DMS153 treated with DMSO at 0.1 percent for 48 hours (cell line): ENCODE data around the gene CA9.
"Not testable (repeated sequence)": the region's sequence is repeated elsewhere in the genome, so short reads cannot be mapped to it uniquely, and the experiment has no call there.

Experiments
- DNase-seq: peaks from one replicate; lab custom pipeline; 2025; ENCODE audit not compliant: unreplicated experiment; lab: John Stamatoyannopoulos, UW

The CA9 gene

DNA sequence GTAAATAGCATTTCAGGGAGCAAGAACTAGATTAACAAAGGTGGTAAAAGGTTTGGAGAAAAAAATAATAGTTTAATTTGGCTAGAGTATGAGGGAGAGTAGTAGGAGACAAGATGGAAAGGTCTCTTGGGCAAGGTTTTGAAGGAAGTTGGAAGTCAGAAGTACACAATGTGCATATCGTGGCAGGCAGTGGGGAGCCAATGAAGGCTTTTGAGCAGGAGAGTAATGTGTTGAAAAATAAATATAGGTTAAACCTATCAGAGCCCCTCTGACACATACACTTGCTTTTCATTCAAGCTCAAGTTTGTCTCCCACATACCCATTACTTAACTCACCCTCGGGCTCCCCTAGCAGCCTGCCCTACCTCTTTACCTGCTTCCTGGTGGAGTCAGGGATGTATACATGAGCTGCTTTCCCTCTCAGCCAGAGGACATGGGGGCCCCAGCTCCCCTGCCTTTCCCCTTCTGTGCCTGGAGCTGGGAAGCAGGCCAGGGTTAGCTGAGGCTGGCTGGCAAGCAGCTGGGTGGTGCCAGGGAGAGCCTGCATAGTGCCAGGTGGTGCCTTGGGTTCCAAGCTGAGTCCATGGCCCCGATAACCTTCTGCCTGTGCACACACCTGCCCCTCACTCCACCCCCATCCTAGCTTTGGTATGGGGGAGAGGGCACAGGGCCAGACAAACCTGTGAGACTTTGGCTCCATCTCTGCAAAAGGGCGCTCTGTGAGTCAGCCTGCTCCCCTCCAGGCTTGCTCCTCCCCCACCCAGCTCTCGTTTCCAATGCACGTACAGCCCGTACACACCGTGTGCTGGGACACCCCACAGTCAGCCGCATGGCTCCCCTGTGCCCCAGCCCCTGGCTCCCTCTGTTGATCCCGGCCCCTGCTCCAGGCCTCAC, at the start of gene CA9:
TSS of gene CA9 (plus strand) at position 797 of the 893 bp plus-strand sequence. CDS start at position 829, 32 bp downstream.
- no peak for DNase-seq

DNA sequence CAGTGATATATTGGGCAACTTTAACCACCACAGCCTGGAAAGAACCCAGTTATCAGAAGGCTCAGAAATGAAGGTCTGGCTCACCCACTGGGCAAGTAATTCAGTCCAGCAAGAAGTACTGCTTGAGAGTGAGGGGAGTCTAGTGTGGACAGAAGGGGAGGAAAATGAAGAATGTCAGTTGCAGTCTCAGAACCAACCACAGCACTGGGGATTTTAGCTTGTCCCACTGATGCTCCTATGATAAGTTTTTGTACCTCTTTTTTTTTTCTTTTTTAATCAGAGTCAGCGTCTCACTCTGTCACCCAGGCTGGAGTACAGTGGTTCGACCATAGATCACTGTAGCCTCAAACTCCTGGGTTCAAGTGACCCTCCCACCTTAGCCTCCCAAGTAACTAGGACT, 46.2 kb upstream of the CA9 start:
- no peak for DNase-seq

DNA sequence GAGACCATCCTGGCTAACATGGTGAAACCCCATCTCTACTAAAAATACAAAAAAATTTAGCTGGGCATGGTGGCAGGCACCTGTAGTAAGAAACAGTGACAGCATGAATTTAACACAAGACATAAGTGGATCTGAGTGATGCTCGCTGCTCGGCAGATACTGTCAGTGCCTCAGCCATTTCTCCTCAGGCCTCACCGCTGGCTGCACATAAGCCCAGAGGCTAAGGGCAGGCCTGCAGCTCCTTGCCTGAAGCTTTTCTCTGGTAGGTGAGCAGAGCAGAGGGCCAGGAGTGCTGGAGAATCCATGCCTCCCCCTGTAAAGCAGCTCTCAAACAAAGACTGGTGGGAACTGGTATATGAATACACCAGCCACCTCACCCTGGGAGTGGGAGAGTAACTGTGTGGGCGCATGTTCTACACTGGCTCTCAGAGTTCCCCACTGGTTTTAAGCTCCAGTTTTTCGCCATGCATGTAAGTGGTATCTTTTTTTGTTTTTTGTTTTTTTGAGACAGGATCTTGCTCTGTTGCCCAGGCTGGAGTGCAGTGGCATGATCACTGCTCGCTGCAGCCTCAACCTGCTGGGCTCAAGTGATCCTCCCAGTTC, 45.2 kb upstream of the CA9 start:
- DNase-seq = no peak

DNA sequence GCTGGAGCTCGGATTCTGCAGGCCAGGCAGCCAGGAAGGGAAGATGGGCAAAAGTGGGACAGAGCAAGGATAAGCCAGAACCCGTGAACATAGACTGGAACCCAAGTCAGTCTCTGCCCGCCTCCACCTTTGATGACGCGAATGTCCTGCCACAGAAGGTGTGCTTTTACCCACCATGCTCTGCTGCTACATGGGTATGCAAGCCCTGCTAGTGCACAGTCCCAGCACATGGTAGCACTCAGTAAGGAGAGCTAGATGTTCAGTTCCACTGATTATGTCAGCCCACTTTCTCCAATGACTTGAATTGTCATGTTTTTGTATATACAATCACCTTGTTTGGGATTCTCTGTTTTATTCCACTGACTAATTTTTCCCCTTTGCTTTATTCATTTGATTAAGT, 44.1 kb upstream of the CA9 start:
- DNase-seq = no peak

DNA sequence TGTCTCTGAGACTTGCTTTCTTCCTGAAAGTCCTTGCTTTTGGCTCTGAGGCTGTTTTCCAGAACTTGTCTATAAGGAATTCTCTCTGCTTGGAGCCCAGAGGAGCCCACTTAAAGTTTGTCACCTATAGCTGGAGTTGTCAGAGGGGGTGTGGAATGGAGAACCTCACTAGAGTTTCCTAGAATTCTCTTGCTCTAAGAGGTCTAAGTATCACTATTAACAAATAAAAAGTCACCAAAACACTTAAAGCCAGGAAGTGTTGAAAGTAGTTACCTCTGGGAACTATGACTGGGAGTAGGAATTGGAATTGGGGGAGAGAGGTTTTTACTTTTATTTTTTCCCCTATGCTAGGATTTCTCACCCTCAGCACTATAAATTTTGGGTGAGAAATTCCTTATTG, 38.0 kb upstream of the CA9 start:
- DNase-seq = no peak

DNA sequence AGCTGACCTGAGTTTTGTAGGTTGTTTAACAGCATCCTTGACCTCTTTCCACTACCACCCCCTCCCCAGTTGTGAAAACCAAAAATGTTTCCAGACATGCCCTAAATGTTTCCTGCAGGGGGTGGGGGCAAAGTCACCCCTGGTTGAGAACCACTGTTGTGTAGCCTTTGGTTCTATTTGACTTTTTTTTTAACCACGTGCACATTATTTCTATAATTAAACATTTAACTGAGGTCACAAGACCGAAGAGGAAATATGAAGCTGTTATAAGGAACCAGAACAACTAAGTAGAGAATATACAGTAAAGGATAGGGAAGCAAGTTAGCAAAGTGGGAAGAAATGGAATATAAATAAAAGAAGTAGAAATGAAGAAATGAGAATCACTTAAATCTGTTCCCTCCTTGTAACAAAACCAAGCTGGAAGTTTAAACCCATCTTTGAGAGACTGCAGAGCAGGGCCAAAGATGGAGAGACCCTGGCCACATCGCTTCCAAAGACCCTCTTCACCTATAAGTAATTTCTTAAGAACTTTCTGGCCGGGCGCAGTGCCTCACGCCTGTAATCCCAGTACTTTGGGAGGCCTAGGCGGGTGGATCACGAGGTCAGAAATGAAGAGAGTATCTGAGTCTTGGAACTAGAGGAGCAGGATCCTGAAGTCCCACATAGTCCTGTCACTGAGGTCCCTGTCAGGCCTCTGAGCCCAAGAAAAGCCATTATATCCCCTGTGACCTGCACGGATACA, 37.4 kb upstream of the CA9 start:
- DNase-seq = no peak

DNA sequence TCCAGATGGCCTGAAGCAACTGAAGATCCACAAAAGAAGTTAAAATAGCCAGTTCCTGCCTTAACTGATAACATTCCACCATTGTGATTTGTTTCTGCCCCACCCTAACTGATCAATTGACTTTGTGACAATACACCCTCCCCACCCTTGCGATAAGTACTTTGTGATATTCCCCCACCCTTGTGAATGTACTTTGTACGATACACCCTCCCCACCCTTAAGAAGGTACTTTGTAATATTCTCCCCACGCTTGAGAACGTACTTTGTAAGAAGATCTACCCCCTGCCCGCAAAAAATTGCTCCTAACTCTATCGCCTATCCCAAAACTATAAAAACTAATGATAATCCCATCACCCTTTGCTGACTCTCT, 36.9 kb upstream of the CA9 start:
- DNase-seq = not testable (repeated sequence)

DNA sequence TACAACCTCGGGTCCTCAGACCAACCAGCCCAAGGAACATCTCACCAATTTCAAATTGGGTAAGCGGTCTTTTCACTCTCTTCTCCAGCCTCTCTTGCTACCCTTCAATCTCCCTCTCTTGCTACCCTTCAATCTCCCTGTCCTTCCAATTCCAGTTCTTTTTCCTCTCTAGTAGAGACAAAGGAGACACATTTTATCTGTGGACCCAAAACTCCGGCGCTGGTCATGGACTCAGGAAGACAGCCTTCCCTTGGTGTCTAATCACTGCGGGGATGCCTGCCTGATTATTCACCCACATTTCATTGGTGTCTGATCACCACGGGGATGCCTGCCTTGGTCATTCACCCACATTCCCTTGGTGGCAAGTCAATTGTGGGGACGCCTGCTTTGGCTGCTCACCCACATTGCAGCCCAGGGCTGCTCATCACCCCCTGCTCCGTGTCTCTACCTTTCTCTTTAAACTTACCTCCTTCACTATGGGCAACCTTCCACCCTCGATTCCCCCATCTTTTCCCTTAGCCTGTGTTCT, 36.2 kb upstream of the CA9 start:
- not testable (repeated sequence) for DNase-seq

DNA sequence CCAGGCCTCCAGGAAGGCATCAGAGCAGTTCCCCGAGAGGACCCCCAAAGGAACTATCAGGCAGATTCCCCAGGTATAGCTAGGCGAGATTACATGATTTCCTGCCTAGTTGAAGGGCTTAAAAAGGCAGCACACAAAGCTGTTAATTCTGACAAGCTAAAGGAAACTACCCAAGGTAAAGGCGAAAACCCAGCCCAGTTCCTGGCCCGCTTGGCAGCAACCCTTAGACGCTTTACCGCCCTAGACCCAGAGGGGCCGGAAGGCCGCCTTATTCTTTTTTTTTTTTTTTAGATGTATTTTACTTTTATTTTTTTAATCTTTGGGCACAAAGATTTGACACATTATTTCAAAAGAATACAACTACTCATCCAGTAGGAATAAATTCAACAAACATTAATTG, 35.0 kb upstream of the CA9 start:
- not testable (repeated sequence) for DNase-seq

DNA sequence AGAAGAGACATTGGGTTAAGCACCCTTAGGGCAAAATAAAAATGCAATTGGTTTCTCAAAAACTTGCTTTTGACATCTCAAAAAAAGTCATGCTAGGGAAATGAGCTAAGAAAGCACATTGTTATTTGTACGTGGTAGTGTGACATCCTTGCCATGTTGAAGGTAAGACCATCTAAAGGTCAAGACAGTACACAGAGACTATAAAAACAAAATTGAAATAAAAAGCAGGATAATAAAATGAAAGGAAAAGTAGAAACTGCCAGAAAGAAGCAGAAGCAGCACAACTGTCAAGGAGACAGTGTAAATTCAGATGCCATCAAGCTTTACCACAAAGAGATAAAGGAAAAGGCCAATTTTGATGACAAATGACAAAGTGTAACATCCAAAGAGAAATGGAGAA, 34.5 kb upstream of the CA9 start:
- DNase-seq = not testable (repeated sequence)

DNA sequence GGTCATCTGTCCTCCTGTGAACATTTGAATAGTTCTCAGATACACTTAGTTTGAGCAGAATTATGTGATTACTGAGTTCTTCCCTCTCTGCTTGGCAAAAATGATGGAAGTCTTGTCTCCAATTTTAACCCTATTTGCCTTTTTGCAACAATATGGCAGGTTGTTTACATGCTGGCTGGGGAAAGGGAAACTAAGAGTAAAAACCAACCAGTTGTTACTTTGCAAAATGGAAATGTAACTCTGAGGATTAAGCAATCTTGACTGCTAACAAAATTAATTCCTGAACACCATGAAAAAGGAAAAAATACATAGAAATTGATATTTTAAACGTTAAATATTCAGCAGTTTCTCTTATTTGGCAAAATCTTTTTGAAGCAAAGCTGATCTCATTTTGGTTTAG, 34.1 kb upstream of the CA9 start:
- no peak for DNase-seq

DNA sequence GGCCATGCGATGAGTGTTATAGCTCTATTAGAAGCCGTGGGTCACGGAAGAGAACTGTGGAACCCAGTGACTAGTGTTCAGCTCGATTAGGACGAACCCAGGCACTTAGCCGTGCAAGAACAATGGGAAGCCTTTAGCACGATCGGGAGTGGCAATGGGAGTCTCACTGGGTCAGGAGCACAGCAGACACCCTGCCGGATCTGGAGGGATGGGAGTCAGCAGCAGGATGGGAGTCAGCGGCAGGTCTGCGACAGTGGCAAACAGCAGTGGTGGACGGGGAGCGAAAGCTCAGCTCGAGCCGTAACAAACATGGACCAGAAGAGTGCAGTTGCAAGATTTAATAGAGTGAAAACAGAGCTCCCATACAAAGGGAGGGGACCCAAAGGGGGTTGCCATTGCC, 33.3 kb upstream of the CA9 start:
- DNase-seq = not testable (repeated sequence)

DNA sequence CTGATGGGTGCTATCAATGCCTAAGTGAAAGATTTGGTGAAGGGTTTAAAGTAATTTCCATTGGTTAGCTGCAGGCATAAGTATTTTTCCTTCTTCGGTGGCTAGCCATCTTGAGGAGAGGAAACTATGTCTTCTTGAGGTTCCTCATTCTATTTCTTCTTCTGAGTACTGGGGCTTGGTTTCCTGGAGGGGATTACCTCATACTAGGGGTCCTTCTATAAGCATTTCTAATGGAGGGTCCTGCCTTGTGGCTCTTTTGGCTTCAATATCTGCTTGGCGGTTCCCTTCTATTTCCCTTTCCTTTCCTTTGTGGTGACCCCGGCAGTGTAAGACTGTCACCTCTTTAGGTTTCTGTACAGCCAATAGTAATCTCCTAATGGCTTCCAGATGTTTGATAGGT, 32.2 kb upstream of the CA9 start:
- not testable (repeated sequence) for DNase-seq

DNA sequence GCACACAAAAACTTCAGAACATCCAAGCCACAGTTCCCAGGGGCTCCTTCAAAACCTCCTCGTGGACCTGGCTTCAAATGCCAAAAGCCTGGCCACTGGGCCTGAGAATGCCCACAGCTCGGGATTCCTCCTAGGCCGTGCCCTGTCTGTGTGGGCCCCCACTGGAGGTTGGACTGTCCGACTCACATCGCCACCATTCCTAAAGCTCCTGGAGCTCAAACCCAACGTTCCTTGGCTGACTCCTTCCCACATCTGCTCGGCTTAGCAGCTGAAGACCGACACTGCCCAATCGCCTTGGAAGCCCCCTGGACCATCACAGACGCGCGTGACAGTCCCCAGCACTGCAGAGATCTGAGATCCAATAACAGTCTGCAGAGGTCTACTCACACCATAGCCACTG, 30.7 kb upstream of the CA9 start:
- no peak for DNase-seq

DNA sequence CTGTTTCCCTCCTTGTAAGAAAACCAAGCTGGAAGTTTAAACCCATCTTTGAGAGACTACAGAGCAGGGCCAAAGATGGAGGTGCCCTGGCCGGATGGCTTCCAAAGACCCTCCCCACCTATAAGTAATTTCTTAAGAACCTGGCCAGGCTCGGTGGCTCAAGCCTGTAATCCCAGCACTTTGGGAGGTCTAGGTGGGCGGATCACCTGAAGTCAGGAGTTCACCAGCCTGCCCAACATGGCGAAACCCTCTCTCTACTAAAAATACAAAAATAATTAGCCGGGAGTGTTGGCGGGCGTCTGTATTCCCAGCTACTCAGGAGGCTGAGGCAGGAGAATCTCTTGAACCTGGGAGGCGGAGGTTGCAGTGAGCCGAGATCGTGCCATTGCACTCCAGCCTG, 28.0 kb upstream of the CA9 start:
- DNase-seq = not testable (repeated sequence)

DNA sequence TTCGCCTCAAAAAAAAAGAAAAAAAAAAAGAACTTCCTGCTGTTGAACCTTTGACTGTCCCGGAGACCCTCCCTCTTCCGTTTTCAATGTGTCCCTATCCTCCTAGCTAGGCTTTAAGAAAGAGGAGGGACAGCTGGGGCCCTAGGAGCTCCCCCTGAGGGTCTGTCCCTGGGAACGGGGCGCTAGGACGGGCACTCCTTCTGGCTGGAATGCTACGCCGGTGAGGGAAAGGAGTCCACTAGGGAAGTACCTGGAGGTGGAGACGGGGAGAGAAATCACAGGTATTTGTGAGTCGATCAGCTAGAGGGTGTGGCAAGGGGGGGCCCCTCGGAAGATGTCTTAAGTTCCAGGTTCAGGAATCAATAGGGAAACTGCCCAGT, 27.6 kb upstream of the CA9 start:
- DNase-seq = peak; percentile 44

DNA sequence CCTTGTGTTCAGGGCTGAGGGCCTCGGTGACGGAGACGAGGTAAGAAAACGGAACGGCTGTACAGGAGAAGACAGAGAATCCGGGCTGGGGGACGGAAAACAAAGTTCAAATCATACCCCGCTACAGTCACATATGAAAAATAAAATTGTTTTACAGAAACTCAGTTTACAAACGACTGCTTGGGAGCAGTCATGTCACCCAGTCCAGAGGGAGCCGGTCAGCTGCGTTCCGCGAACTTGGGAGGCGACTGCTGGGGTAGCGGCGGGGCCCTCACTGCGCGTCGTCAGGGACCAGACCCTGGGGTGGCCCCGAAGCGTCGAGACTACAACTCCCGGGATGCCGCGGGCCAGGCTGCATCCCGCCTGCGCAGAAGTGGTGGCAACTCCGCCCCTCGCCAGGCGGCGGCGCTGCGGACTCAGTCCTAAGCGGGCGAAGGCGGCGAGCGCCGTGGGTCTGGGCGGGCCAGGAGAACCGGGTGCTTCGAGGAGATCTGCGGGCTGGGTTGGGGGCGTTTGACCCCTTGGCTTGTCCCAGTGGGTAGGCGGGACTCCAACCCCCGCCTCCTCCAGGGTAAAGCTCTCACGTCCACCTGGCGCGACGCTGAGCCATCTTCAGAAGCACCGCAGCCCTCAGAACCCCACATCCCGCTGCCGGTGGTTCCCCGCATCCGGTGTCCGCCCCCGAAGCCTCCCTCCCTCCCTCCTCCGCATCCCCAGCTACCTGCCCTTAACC, 27.0 kb upstream of the CA9 start:
- DNase-seq = peak; percentile 89

DNA sequence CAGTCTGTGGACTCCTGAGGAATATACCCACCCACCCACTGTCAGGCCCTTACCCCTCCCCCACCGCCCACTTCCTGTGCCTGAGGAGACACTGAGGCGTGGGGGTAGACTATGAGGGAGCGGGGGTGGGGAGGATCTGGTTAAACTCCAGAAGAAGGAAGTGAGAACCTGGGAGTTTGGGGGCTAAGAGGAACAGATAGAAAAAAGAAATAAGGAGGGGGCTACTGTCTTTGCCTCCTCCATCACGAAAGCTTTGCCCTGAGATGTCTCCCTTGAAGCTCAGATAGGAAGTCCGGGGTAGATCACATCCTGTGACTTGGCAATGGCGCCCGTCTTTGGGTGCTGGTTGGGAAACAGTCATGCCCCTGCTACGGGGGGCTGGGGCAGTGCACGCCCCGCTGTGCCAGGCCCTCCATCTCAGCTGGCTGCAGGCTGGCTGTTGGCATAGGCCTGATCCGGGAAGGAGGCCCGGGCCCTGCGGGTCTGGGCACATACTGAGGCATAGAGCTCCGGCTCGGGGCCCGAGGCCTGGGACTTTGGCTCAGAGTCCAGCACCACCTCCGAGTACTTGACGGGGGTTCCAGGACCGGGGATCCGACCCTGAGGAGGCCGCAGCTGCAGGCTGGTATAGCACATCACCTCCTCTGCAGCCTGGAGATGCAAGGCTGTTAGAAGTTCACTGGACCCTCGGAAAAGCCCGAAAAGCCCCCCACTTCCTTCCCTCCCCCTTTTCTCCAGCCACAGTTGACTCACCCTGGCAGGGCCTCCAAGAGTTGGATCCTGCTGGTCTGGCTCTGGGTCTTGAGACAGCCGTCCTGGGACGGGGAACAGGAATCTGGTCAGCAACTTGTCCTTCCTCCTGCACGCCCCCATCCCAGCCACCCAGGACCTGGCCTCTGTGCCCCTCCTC, 24.0 kb upstream of the CA9 start:
- DNase-seq = no peak

DNA sequence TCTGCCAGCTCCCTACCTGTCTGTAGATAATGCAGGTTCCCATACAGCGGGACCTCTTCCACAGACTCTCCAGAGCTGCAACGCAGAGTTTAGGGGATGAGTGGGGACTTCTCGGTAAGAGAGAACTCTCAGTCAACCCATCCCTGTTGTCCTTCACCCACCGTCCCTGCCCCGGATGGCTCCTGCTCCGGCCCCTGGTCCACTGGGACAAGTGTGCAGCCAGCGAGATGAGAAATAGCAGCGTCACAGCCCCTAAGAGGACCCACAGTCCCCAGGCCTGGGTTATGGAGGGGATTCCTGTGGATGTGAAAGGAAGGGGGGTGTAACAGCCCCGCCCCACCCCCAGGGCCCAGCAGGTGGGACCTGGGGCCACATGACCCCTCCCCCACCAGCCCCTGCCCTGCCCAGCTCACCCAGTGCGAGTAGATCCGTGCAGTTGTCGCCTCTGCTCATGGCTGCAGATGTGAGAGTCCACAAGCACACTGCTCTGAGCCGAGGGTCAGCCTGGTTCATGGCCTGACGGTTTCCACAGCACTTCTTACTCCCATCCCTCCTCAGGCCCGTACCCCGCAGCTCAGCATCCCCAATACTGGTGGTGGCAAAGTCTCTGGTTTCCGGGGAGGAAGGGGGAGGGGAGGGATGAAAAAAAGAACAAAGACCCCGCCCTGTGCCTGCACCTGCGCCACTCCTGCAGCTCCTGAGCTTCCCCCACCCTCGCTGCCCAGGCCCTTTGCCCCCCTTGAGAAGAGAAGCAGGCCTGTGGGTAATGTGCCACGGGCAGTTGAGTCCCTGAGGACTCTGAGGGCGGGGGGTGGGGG, 23.2 kb upstream of the CA9 start, which contains the start of gene SIT1:
TSS of gene SIT1 (minus strand) at position 591 of the 818 bp plus-strand sequence. CDS start at position 513, 78 bp downstream.
- DNase-seq = no peak
